Endothelial cell of umbilical vein (primary cell): ENCODE measurements around the gene CHML. TPM values are rescaled to one million over a fixed set of nuclear protein-coding genes. Genes with fewer than 3 reads are reported as not detected.

Source experiments
- BruUV-seq: library from RNA; stranded (reverse); fragments of 400-500 nt; replicated peaks from 2 replicates; lab custom pipeline; 2021; lab: Mats Ljungman, UMichigan
- CTCF ChIA-PET: fragments of 300-600, 350-600 bp; sonication (Branson Sonifier 250); formaldehyde crosslinking; loops from one replicate; lab custom pipeline; 2021; ENCODE audit warnings: antibody characterized with exemption, inconsistent platforms; lab: Charles Lee
- POLR2A ChIA-PET: fragments of 300-600, 350-600 bp; sonication (Branson Sonifier 250); formaldehyde crosslinking; loops from one replicate; lab custom pipeline; 2021; ENCODE audit warnings: antibody characterized with exemption, inconsistent platforms; lab: Charles Lee
- DNase-seq: peaks from one replicate; pipeline ENCODE4 v3.0.0-alpha.2; 2011; ENCODE audit warnings: low read depth, low spot score
- FAIRE-seq: peaks from 2 replicates; lab custom pipeline; 2011; peaks lifted over from hg19 to GRCh38; lab: Jason Lieb, UNC
- H2AFZ ChIP-seq: 2 replicates; pipeline ENCODE4 v1.6.0; 2012; ENCODE audit warnings: low read depth, low read length, control low read depth, inconsistent platforms
- H3K27ac ChIP-seq: 2 replicates; pipeline ENCODE4 v1.5.1; 2011; ENCODE audit warnings: low read depth, mild to moderate bottlenecking, control low read depth, low read length, moderate library complexity; ENCODE audit not compliant: insufficient read depth
- H3K27me3 ChIP-seq, 2 experiments: 2 replicates each; pipeline versions ENCODE4 v1.6.0 to v1.6.1; 2011; ENCODE audit warnings: low read length in 2 of 2, mixed read lengths in 1 of 2; ENCODE audit not compliant: control insufficient read depth in 2 of 2, insufficient read depth in 2 of 2
- H3K36me3 ChIP-seq, 2 experiments: 2 replicates in 1 of 2; 3 replicates in 1 of 2; pipeline ENCODE4 v1.5.1; 2011; ENCODE audit warnings: low read length in 2 of 2, mild to moderate bottlenecking in 1 of 2, moderate library complexity in 1 of 2; ENCODE audit not compliant: control insufficient read depth in 2 of 2, insufficient read depth in 2 of 2; ENCODE audit errors: extremely low read depth in 1 of 2
- H3K4me1 ChIP-seq: 3 replicates; pipeline ENCODE4 v1.5.1; 2011; ENCODE audit warnings: mild to moderate bottlenecking, low read length; ENCODE audit not compliant: control insufficient read depth, insufficient read depth; ENCODE audit errors: extremely low read depth
- H3K4me2 ChIP-seq: 2 replicates; pipeline ENCODE4 v1.6.1; 2011; ENCODE audit warnings: low read length, control low read depth, mixed read lengths; ENCODE audit not compliant: insufficient read depth
- H3K4me3 ChIP-seq, 3 experiments: fragments of 200-600 bp in 1 of 3; sonication (generic), shearing (Covaris generic) in 1 of 3; replicated peaks in 1 of 3; 2 replicates each; pipeline ENCODE4 v1.5.1; 2011 to 2016; ENCODE audit warnings: control low read depth in 3 of 3, low read length in 3 of 3, mild to moderate bottlenecking in 2 of 3, inconsistent platforms in 1 of 3, low read depth in 1 of 3, moderate library complexity in 1 of 3; ENCODE audit not compliant: insufficient read depth in 1 of 3
- H3K79me2 ChIP-seq: 2 replicates; pipeline ENCODE4 v1.6.0; 2012; ENCODE audit warnings: low read length, inconsistent platforms; ENCODE audit not compliant: control insufficient read depth, insufficient read depth
- H3K9ac ChIP-seq: replicated peaks from 2 replicates; pipeline ENCODE3; 2011; ENCODE audit warnings: low read length, control low read depth; ENCODE audit not compliant: insufficient read depth; ENCODE audit errors: extremely low read depth
- H3K9me1 ChIP-seq: replicated peaks from 3 replicates; pipeline ENCODE4 v1.6.0; 2011; ENCODE audit warnings: mild to moderate bottlenecking, low read length; ENCODE audit not compliant: control insufficient read depth, insufficient read depth; ENCODE audit errors: extremely low read depth
- H3K9me3 ChIP-seq: replicated peaks from 2 replicates; pipeline ENCODE4 v1.5.1; 2012; ENCODE audit warnings: low read length, inconsistent platforms; ENCODE audit not compliant: control insufficient read depth, insufficient read depth
- H4K20me1 ChIP-seq: replicated peaks from 2 replicates; pipeline ENCODE3; 2011; ENCODE audit warnings: mild to moderate bottlenecking, low read length; ENCODE audit not compliant: control insufficient read depth, insufficient read depth; ENCODE audit errors: extremely low read depth
- CTCF ChIP-seq, 2 donors: IDR thresholded peaks; 1 replicate in 1 of 2; 2 replicates in 1 of 2; pipeline ENCODE4 v1.5.1; 2011; ENCODE audit warnings: low read length in 2 of 2, mild to moderate bottlenecking in 2 of 2, moderate library complexity in 2 of 2, control low read depth in 1 of 2, inconsistent platforms in 1 of 2, low read depth in 1 of 2; ENCODE audit not compliant: insufficient read depth in 1 of 2; ENCODE audit errors: extremely low read depth in 1 of 2
- EZH2 ChIP-seq: IDR thresholded peaks from 2 replicates; pipeline ENCODE4 v1.6.1; 2012; ENCODE audit warnings: borderline replicate concordance, low read depth, mild to moderate bottlenecking, moderate library complexity, low read length, inconsistent platforms; ENCODE audit not compliant: severe bottlenecking
- FOS ChIP-seq: IDR thresholded peaks from 2 replicates; pipeline ENCODE4 v1.6.1; 2011; ENCODE audit warnings: mild to moderate bottlenecking, low read length, moderate library complexity, borderline replicate concordance; ENCODE audit not compliant: insufficient read depth
- GATA2 ChIP-seq: IDR thresholded peaks from 2 replicates; pipeline ENCODE4 v1.7.0; 2011; ENCODE audit warnings: low read depth, mild to moderate bottlenecking, moderate library complexity, mixed read lengths, low read length; ENCODE audit not compliant: insufficient read length, insufficient read depth
- JUN ChIP-seq: IDR thresholded peaks from 2 replicates; pipeline ENCODE4 v1.6.1; 2011; ENCODE audit warnings: borderline replicate concordance, low read depth; ENCODE audit not compliant: insufficient read length, insufficient read depth
- MAX ChIP-seq: IDR thresholded peaks from 2 replicates; pipeline ENCODE4 v1.6.1; 2011; ENCODE audit not compliant: insufficient read depth, insufficient read length
- MYC ChIP-seq: IDR thresholded peaks from one replicate; pipeline ENCODE4 v1.6.1; 2011; ENCODE audit warnings: mild to moderate bottlenecking, low read depth, low read length
- POLR2A ChIP-seq: IDR thresholded peaks from 2 replicates; pipeline ENCODE4 v1.6.1; 2012; ENCODE audit warnings: low read depth, mild to moderate bottlenecking, control low read depth, low read length
- POLR2AphosphoS5 ChIP-seq: IDR thresholded peaks from 2 replicates; pipeline ENCODE4 v1.6.1; 2012; ENCODE audit warnings: low read depth, mild to moderate bottlenecking, control low read depth, low read length, moderate library complexity; ENCODE audit not compliant: insufficient read depth
- dilution Hi-C: fragments of 300-500 bp; cut with MboI; formaldehyde crosslinking; loops from one replicate; pipeline ENCODE4 v1.15.0; 2019; ENCODE audit warnings: low sequenced_read_pairs; ENCODE audit not compliant: extremely low pct_ligation_motif_present
- intact Hi-C: fragments of 100-400 bp; cut with micrococcal nuclease; formaldehyde crosslinking; loops from one replicate; pipeline ENCODE4 v1.10.0; 2022
- polyA plus RNA-seq, 4 experiments: library from polyadenylated mRNA; depleted of rRNA in 3 of 4; stranded (reverse) in 3 of 4; unstranded in 1 of 4; fragments of >200 nt; gene quantifications; 2 replicates each; pipeline versions ENCODE4 v1.2.1 to v1.2.3, GENCODE V29; 2011 to 2012; ENCODE audit warnings: missing spikeins in 1 of 4
- total RNA-seq: library from RNA; stranded (reverse); gene quantifications from 2 replicates; pipeline ENCODE4 v1.2.3, GENCODE V29; 2021

Gene CHML
- total and polyA plus RNA-seq, 2 donors (not counting 3 experiments of a cell fraction or from before 2014, with no cell fraction given), result 3.3 to 22.3 TPM

- no peak within 1 kb of the TSS for H3K4me3 ChIP-seq
- no peaks in the 10 kb centered on the region for H4K20me1 ChIP-seq
- H3K4me1 ChIP-seq, result no peaks in the 10 kb centered on the region
- H3K79me2 ChIP-seq, result no peaks in the 10 kb centered on the region
- no peak within 1 kb of the TSS for H3K4me2 ChIP-seq
- no peaks in the 10 kb centered on the region for H3K9me1 ChIP-seq
- CTCF ChIA-PET, result interaction anchor here (1.0 to 1.6 kb wide), 3 partner anchors 12 to 25 kb away, joined by 3 to 5 read pairs (median 5); partner anchors contain the start of genes CHML and OPN3
- H3K36me3 ChIP-seq, result no peaks in the 10 kb centered on the region
- TF ChIP-seq GATA2 (no peak), POLR2A (no peak), FOS (no peak), CTCF (IDR thresholded peaks at IDR 0.05; ENCODE audit: extremely low read depth in 1 of 2, insufficient read depth in 1 of 2, low read depth in 1 of 2, low read length in 2 of 2) (no peak), MAX (no peak), JUN (no peak), EZH2 (no peak), POLR2AphosphoS5 (no peak), MYC (no peak)
- no peak for DNase-seq
- H3K27ac ChIP-seq, result no peak within 1 kb of the TSS
- intact Hi-C loops, result no loop called here
- dilution Hi-C loops, result no loop called here
- FAIRE-seq, result no peak
- no peak within 1 kb of the TSS for H2AFZ ChIP-seq
- no TSS peak for BruUV-seq
- POLR2A ChIA-PET, result no interaction called here
- H3K9ac ChIP-seq, result no peak within 1 kb of the TSS
- no peaks in the 10 kb centered on the region for H3K9me3 ChIP-seq
- no peaks in the 10 kb centered on the region for H3K27me3 ChIP-seq
These were observed 11.8 kb upstream of the CHML start, which contains the start of gene WDR64 for GRCh38 chr1:241652012-241652411. WDR64 (plus strand) TSS chr1:241652281; CDS start chr1:241652485, 204 bp downstream.
